Body of pancreas (tissue), 4 donors: ENCODE measurements around the gene DSCAM.

Experiments used
- CTCF ChIP-seq, 7 experiments: fragments of 450-650 bp in 4 of 7; fragments of 200-600 bp in 3 of 7; sonication (generic) in 3 of 7; IDR thresholded peaks; one replicate each; pipeline ENCODE4 v1.5.1; 2016 to 2019; ENCODE audit warnings: antibody characterized with exemption in 7 of 7
- POLR2A ChIP-seq, 3 donors: fragments of 450-650 bp; IDR thresholded peaks; one replicate each; pipeline ENCODE4 v1.6.1; 2016; ENCODE audit warnings: antibody characterized with exemption in 3 of 3, mild to moderate bottlenecking in 2 of 3

GRCh38 chr21:40334159-40334558 is 512.8 kb downstream of the DSCAM start:
- no peak for TF ChIP-seq POLR2A (IDR thresholded peaks at IDR 0.05)
- no peak for TF ChIP-seq CTCF (IDR thresholded peaks at IDR 0.05)
